Lung (tissue), 12 donors: Measurements from ENCODE around the gene CLTB. TPM values are rescaled to one million over a fixed set of nuclear protein-coding genes. Genes with fewer than 3 reads are reported as not detected.
"Not testable (repeated sequence)": the region's sequence is repeated elsewhere in the genome, so short reads cannot be mapped to it uniquely, and the experiment has no call there.

Source experiments
- ATAC-seq: fragments of 200-7000 bp; cut with Tn5 transposase; one replicate; pipeline ENCODE4 v1.9.1; 2020; ENCODE audit warnings: moderate number of reproducible peaks; ENCODE audit not compliant: insufficient read depth, low FRiP score
- DNase-seq, 3 donors: peaks; one replicate each; pipeline ENCODE4 v3.0.0-alpha.2; 2013 to 2017
- H3K27ac ChIP-seq, 2 donors: one replicate each; pipeline ENCODE4 v1.5.1; 2013; ENCODE audit warnings: mild to moderate bottlenecking in 2 of 2, moderate library complexity in 2 of 2, control low read depth in 1 of 2, inconsistent platforms in 1 of 2, low read depth in 1 of 2, low read length in 1 of 2
- H3K27me3 ChIP-seq, 3 donors: one replicate each; pipeline ENCODE4 v1.5.1; 2013; ENCODE audit warnings: low read length in 2 of 3; ENCODE audit not compliant: control insufficient read depth in 3 of 3, insufficient read depth in 3 of 3
- H3K36me3 ChIP-seq, 4 donors: one replicate each; pipeline ENCODE4 v1.5.1; 2013; ENCODE audit warnings: low read length in 4 of 4, mild to moderate bottlenecking in 1 of 4, moderate library complexity in 1 of 4; ENCODE audit not compliant: control insufficient read depth in 4 of 4, insufficient read depth in 4 of 4
- H3K4me1 ChIP-seq, 5 donors: one replicate each; pipeline ENCODE4 v1.5.1; 2013; ENCODE audit warnings: low read length in 5 of 5, mild to moderate bottlenecking in 2 of 5, moderate library complexity in 1 of 5; ENCODE audit not compliant: control insufficient read depth in 5 of 5, insufficient read depth in 5 of 5
- H3K4me3 ChIP-seq: one replicate; pipeline ENCODE4 v1.5.1; 2013; ENCODE audit warnings: mild to moderate bottlenecking, control low read depth, moderate library complexity
- H3K9ac ChIP-seq, 2 donors: one replicate each; pipeline ENCODE4 v1.5.1; 2013; ENCODE audit warnings: low read length in 2 of 2, control low read depth in 1 of 2; ENCODE audit not compliant: insufficient read depth in 1 of 2
- H3K9me3 ChIP-seq, 4 donors: one replicate each; pipeline ENCODE4 v1.5.1; 2013; ENCODE audit warnings: low read length in 3 of 4, mild to moderate bottlenecking in 1 of 4, moderate library complexity in 1 of 4; ENCODE audit not compliant: control insufficient read depth in 4 of 4, insufficient read depth in 3 of 4
- CTCF ChIP-seq: IDR thresholded peaks from 2 replicates; pipeline ENCODE4 v1.5.1; 2012; ENCODE audit warnings: mild to moderate bottlenecking; ENCODE audit errors: control extremely low read depth, extremely low read depth
- WGBS, 2 donors: extraction: QIAGEN DNeasy Blood & Tissue Kit; methylation state at CpG; one replicate each; pipeline ENCODE4 v1.1.7; 2013; 5-methylcytosine and 5-hydroxymethylcytosine counted together
- polyA plus RNA-seq, 2 donors: library from polyadenylated mRNA; stranded (reverse); fragments of 200-250 nt; gene quantifications; one replicate each; pipeline ENCODE4 v1.2.1, GENCODE V29; 2013
- total RNA-seq, 2 donors: library from RNA; depleted of rRNA in 1 of 2; stranded (reverse); fragments of >200 nt in 1 of 2; gene quantifications; one replicate each; pipeline ENCODE4 v1.2.1, GENCODE V29; 2014 to 2021
- donor health status: control.
- donor health status: control.
- donor health status: Bipolar disorder and iron deficiency.
- donor health status: healthy.
- donor health status: DM: yes; HTN: yes; CAD: no.

The CLTB gene
- total and polyA plus RNA-seq, 4 donors: 33.2 to 193 (median 112) TPM

GRCh38 chr5:176409765-176410164, 6.6 kb downstream of the CLTB start:
- DNase-seq (peak in 1 of 3 donors; percentile 1), ATAC-seq (no peak)
- Histone ChIP-seq H3K9me3 (no peaks in the 10 kb centered on the region), H3K27me3 (no peaks in the 10 kb centered on the region), H3K4me3 (no peak overlapping the region), H3K36me3 (peaks cover 0 to 22% (median 6%) of the 10 kb centered on the region in 4 donors), H3K9ac (no peak overlapping the region), H3K4me1 (peaks cover 0 to 14% (median 0%) of the 10 kb centered on the region in 5 donors), H3K27ac (no peak overlapping the region)
- WGBS, 2 donors: 95% methylated on average over 4 of the region's 4 CpGs
- no peak for TF ChIP-seq CTCF

GRCh38 chr5:176408590-176408989, 7.7 kb downstream of the CLTB start:
- no peak for TF ChIP-seq CTCF
- peaks cover 0 to 24% (median 6%) of the 10 kb centered on the region in 4 donors for H3K36me3 ChIP-seq
- ATAC-seq: no peak

GRCh38 chr5:176408252-176408573, 8.1 kb downstream of the CLTB start:
- not testable (repeated sequence) for DNase-seq, H3K27me3 ChIP-seq, H3K27ac ChIP-seq, H3K4me1 ChIP-seq, ATAC-seq, H3K9me3 ChIP-seq, H3K9ac ChIP-seq, H3K4me3 ChIP-seq
- H3K36me3 ChIP-seq: peaks cover 0 to 24% (median 6%) of the 10 kb centered on the region in 4 donors
- 94% methylated on average over 10 of the region's 10 CpGs for WGBS, 2 donors

More at GRCh38 chr5:176408590-176408989, 7.7 kb downstream of the CLTB start:
- H3K9me3 ChIP-seq: no peaks in the 10 kb centered on the region
- H3K27ac ChIP-seq: no peak overlapping the region
- 86 to 91% methylated on average over 5 of the region's 5 CpGs for WGBS, 2 donors
- no peak overlapping the region for H3K4me3 ChIP-seq
- no peaks in the 10 kb centered on the region for H3K27me3 ChIP-seq
- H3K4me1 ChIP-seq: peaks cover 0 to 8% (median 0%) of the 10 kb centered on the region in 5 donors
- no peak overlapping the region for H3K9ac ChIP-seq
- no peak for DNase-seq

- no peak overlapping the region for H3K27ac ChIP-seq
- peaks cover 0 to 24% (median 6%) of the 10 kb centered on the region in 4 donors for H3K36me3 ChIP-seq
- DNase-seq: peak in 1 of 3 donors; percentile 4
- no peak for TF ChIP-seq CTCF
- H3K27me3 ChIP-seq: no peaks in the 10 kb centered on the region
- H3K9me3 ChIP-seq: no peaks in the 10 kb centered on the region
- H3K9ac ChIP-seq: no peak overlapping the region
- 94 to 99% methylated on average over 6 of the region's 6 CpGs for WGBS, 2 donors
- no peak for ATAC-seq
- no peak overlapping the region for H3K4me3 ChIP-seq
- H3K4me1 ChIP-seq: peaks cover 0 to 8% (median 0%) of the 10 kb centered on the region in 5 donors
These were observed 8.7 kb downstream of the CLTB start for GRCh38 chr5:176407456-176408251.
